ENCODE results near the gene DCAF10. TPM values are rescaled to one million over a fixed set of nuclear protein-coding genes. Genes with fewer than 3 reads are reported as not detected.
"Not testable (repeated sequence)": the region's sequence is repeated elsewhere in the genome, so short reads cannot be mapped to it uniquely, and the experiment has no call there.

DCAF10 gene
- total RNA-seq, 1 experiment from 2014 or later, result 24.0 TPM

- Histone ChIP-seq H3K36me3 (ENCODE audit: insufficient read depth, low read length, poor library complexity, severe bottlenecking) (no peaks in the 10 kb centered on the region), H3K9me3 (ENCODE audit: low read depth, low read length, poor library complexity, severe bottlenecking) (no peaks in the 10 kb centered on the region), H3K4me3 (ENCODE audit: low read depth, low read length, poor library complexity, severe bottlenecking) (no peak overlapping the region), H3K4me1 (ENCODE audit: insufficient read depth, low read length, poor library complexity, severe bottlenecking) (no peaks in the 10 kb centered on the region), H3K27ac (ENCODE audit: low read depth, low read length, poor library complexity, severe bottlenecking) (no peak overlapping the region), H3K27me3 (replicated peaks; ENCODE audit: insufficient read depth, low read depth, low read length, poor library complexity) (no peaks in the 10 kb centered on the region)
- POLR2A ChIA-PET (ENCODE audit: low non-redundant PET), result no interaction called here
- DNase-seq (ENCODE audit: low spot score), result no peak
- CTCF ChIA-PET, result no interaction called here
- no TSS peak for BruUV-seq (replicated peaks)
- TF ChIP-seq CTCF (conservative IDR thresholded peaks at IDR 0.05; ENCODE audit: low read depth, low read length), result no peak
- TF ChIP-seq EZH2 (IDR thresholded peaks at IDR 0.05; ENCODE audit: borderline replicate concordance, low read depth, low read length, poor library complexity, severe bottlenecking), result no peak
- intact Hi-C loops (cut with micrococcal nuclease; ENCODE audit: unreplicated experiment), result loop anchor here (10.0 kb wide), 2 partner anchors 64 to 314 kb away; partner anchors contain the start of gene TOMM5
Measured at GRCh38 chr9:37908698-37909186, 108.1 kb downstream of the DCAF10 start.

GRCh38 chr9:37909326-37909725 lies 108.7 kb downstream of the DCAF10 start:
- H3K4me3 ChIP-seq (ENCODE audit: low read depth, low read length, poor library complexity, severe bottlenecking), result no peak overlapping the region
- no peaks in the 10 kb centered on the region for H3K9me3 ChIP-seq (ENCODE audit: low read depth, low read length, poor library complexity, severe bottlenecking)
- no TSS peak for BruUV-seq (replicated peaks)
- DNase-seq (ENCODE audit: low spot score), result no peak
- H3K27me3 ChIP-seq (replicated peaks; ENCODE audit: insufficient read depth, low read depth, low read length, poor library complexity), result no peaks in the 10 kb centered on the region
- no peak overlapping the region for H3K27ac ChIP-seq (ENCODE audit: low read depth, low read length, poor library complexity, severe bottlenecking)
- intact Hi-C loops (cut with micrococcal nuclease; ENCODE audit: unreplicated experiment), result loop anchor here (10.0 kb wide), 2 partner anchors 65 to 315 kb away; partner anchors contain the start of gene TOMM5
- CTCF ChIA-PET, result no interaction called here
- POLR2A ChIA-PET (ENCODE audit: low non-redundant PET), result no interaction called here
- no peaks in the 10 kb centered on the region for H3K4me1 ChIP-seq (ENCODE audit: insufficient read depth, low read length, poor library complexity, severe bottlenecking)
- TF ChIP-seq CTCF (conservative IDR thresholded peaks at IDR 0.05; ENCODE audit: low read depth, low read length), result no peak
- no peak for TF ChIP-seq EZH2 (IDR thresholded peaks at IDR 0.05; ENCODE audit: borderline replicate concordance, low read depth, low read length, poor library complexity, severe bottlenecking)
- H3K36me3 ChIP-seq (ENCODE audit: insufficient read depth, low read length, poor library complexity, severe bottlenecking), result no peaks in the 10 kb centered on the region

GRCh38 chr9:37909836-37910235 lies 109.2 kb downstream of the DCAF10 start:
- H3K4me3 ChIP-seq (ENCODE audit: low read depth, low read length, poor library complexity, severe bottlenecking); BruUV-seq (replicated peaks); CTCF ChIA-PET; H3K27me3 ChIP-seq (replicated peaks; ENCODE audit: insufficient read depth, low read depth, low read length, poor library complexity); H3K4me1 ChIP-seq (ENCODE audit: insufficient read depth, low read length, poor library complexity, severe bottlenecking); DNase-seq (ENCODE audit: low spot score); H3K27ac ChIP-seq (ENCODE audit: low read depth, low read length, poor library complexity, severe bottlenecking); H3K9me3 ChIP-seq (ENCODE audit: low read depth, low read length, poor library complexity, severe bottlenecking); H3K36me3 ChIP-seq (ENCODE audit: insufficient read depth, low read length, poor library complexity, severe bottlenecking); POLR2A ChIA-PET (ENCODE audit: low non-redundant PET): not testable (repeated sequence)
- intact Hi-C loops (cut with micrococcal nuclease; ENCODE audit: unreplicated experiment), result loop anchor here (10.0 kb wide), 3 partner anchors 65 to 525 kb away; partner anchors contain the start of gene TOMM5

GRCh38 chr9:37910271-37910670 lies 109.7 kb downstream of the DCAF10 start:
- no peak for DNase-seq (ENCODE audit: low spot score)
- no peaks in the 10 kb centered on the region for H3K36me3 ChIP-seq (ENCODE audit: insufficient read depth, low read length, poor library complexity, severe bottlenecking)
- CTCF ChIA-PET, result no interaction called here
- BruUV-seq (replicated peaks), result no TSS peak
- no peak for TF ChIP-seq EZH2 (IDR thresholded peaks at IDR 0.05; ENCODE audit: borderline replicate concordance, low read depth, low read length, poor library complexity, severe bottlenecking)
- TF ChIP-seq CTCF (conservative IDR thresholded peaks at IDR 0.05; ENCODE audit: low read depth, low read length), result no peak
- H3K4me3 ChIP-seq (ENCODE audit: low read depth, low read length, poor library complexity, severe bottlenecking), result no peak overlapping the region
- no peaks in the 10 kb centered on the region for H3K9me3 ChIP-seq (ENCODE audit: low read depth, low read length, poor library complexity, severe bottlenecking)
- intact Hi-C loops (cut with micrococcal nuclease; ENCODE audit: unreplicated experiment), result loop anchor here (10.0 kb wide), 1 partner anchor 525 kb away; no protein-coding TSS in a partner anchor
- no peaks in the 10 kb centered on the region for H3K4me1 ChIP-seq (ENCODE audit: insufficient read depth, low read length, poor library complexity, severe bottlenecking)
- no peaks in the 10 kb centered on the region for H3K27me3 ChIP-seq (replicated peaks; ENCODE audit: insufficient read depth, low read depth, low read length, poor library complexity)
- POLR2A ChIA-PET (ENCODE audit: low non-redundant PET), result no interaction called here
- H3K27ac ChIP-seq (ENCODE audit: low read depth, low read length, poor library complexity, severe bottlenecking), result no peak overlapping the region
